Glomerular endothelial cell (primary cell): ENCODE data around the gene DGKH. TPM values are rescaled to one million over a fixed set of nuclear protein-coding genes. Genes with fewer than 3 reads are reported as not detected.
"Not testable (repeated sequence)": the region's sequence is repeated elsewhere in the genome, so short reads cannot be mapped to it uniquely, and the experiment has no call there.

Experiments
- DNase-seq: peaks from one replicate; pipeline ENCODE4 v3.0.0-alpha.2; 2011; ENCODE audit warnings: low read depth, low spot score; ENCODE audit errors: extremely low read depth
- total RNA-seq: library from RNA; depleted of rRNA; stranded (reverse); fragments of >200 nt; gene quantifications from 2 replicates; pipeline ENCODE4 v1.2.3, GENCODE V29; 2015

DGKH gene
- total RNA-seq, 1 donor from 2014 or later, result 36.3 TPM

- DNase-seq, result peak; percentile 80
Observed at GRCh38 chr13:42110410-42111155, 62.1 kb downstream of the DGKH start.

- no peak for DNase-seq
Observed at GRCh38 chr13:42112864-42113263, 64.4 kb downstream of the DGKH start.

GRCh38 chr13:42113478-42113877, 65.0 kb downstream of the DGKH start:
- DNase-seq, result no peak

GRCh38 chr13:42114278-42114677, 65.8 kb downstream of the DGKH start:
- no peak for DNase-seq

- DNase-seq, result no peak
Observed at GRCh38 chr13:42114912-42115311, 66.5 kb downstream of the DGKH start.

- DNase-seq, result no peak
Observed at GRCh38 chr13:42116225-42116624, 67.8 kb downstream of the DGKH start.

GRCh38 chr13:42119041-42119440, 70.6 kb downstream of the DGKH start:
- no peak for DNase-seq

GRCh38 chr13:42119875-42120274, 71.4 kb downstream of the DGKH start:
- no peak for DNase-seq

GRCh38 chr13:42123600-42123999, 75.2 kb downstream of the DGKH start:
- DNase-seq, result no peak

- DNase-seq, result no peak
Observed at GRCh38 chr13:42125046-42125445, 76.6 kb downstream of the DGKH start.

GRCh38 chr13:42127047-42127446, 78.6 kb downstream of the DGKH start:
- no peak for DNase-seq

GRCh38 chr13:42129033-42129432, 80.6 kb downstream of the DGKH start:
- DNase-seq, result no peak

- DNase-seq, result no peak
Observed at GRCh38 chr13:42136518-42136917, 88.1 kb downstream of the DGKH start.

GRCh38 chr13:42137856-42138537, 89.5 kb downstream of the DGKH start:
- no peak for DNase-seq

- DNase-seq, result no peak
Observed at GRCh38 chr13:42140494-42140893, 92.0 kb downstream of the DGKH start.

GRCh38 chr13:42141052-42141451, 92.6 kb downstream of the DGKH start:
- DNase-seq, result not testable (repeated sequence)

GRCh38 chr13:42146359-42146758, 97.9 kb downstream of the DGKH start:
- no peak for DNase-seq

GRCh38 chr13:42148538-42148937, 100.1 kb downstream of the DGKH start:
- DNase-seq, result no peak

GRCh38 chr13:42149136-42149535, 100.7 kb downstream of the DGKH start:
- no peak for DNase-seq

GRCh38 chr13:42151781-42152180, 103.3 kb downstream of the DGKH start:
- DNase-seq, result no peak

- no peak for DNase-seq
Observed at GRCh38 chr13:42152495-42152894, 104.0 kb downstream of the DGKH start.
